ENCODE results near the gene ALPK3. TPM values are rescaled to one million over a fixed set of nuclear protein-coding genes. Genes with fewer than 3 reads are reported as not detected.

ALPK3 gene
- total RNA-seq, 1 donor from 2014 or later = 190 TPM

GRCh38 chr15:84883466-84883865 is 66.3 kb downstream of the ALPK3 start:
- no peak for DNase-seq (ENCODE audit: low spot score)
- intact Hi-C loops (cut with DNase I) = no loop called here

GRCh38 chr15:84883916-84884781 is 67.0 kb downstream of the ALPK3 start, which contains the start of gene SLC28A1:
SLC28A1 (plus strand) TSS chr15:84884662; CDS start chr15:84887761, 3,099 bp downstream.
- intact Hi-C loops (cut with DNase I) = no loop called here

GRCh38 chr15:84885801-84886200 is 68.6 kb downstream of the ALPK3 start:
- intact Hi-C loops (cut with DNase I) = no loop called here
- no peak for DNase-seq (ENCODE audit: low spot score)

More at GRCh38 chr15:84883916-84884781, 67.0 kb downstream of the ALPK3 start, which contains the start of gene SLC28A1:
- DNase-seq (ENCODE audit: low spot score) = no peak

DNA sequence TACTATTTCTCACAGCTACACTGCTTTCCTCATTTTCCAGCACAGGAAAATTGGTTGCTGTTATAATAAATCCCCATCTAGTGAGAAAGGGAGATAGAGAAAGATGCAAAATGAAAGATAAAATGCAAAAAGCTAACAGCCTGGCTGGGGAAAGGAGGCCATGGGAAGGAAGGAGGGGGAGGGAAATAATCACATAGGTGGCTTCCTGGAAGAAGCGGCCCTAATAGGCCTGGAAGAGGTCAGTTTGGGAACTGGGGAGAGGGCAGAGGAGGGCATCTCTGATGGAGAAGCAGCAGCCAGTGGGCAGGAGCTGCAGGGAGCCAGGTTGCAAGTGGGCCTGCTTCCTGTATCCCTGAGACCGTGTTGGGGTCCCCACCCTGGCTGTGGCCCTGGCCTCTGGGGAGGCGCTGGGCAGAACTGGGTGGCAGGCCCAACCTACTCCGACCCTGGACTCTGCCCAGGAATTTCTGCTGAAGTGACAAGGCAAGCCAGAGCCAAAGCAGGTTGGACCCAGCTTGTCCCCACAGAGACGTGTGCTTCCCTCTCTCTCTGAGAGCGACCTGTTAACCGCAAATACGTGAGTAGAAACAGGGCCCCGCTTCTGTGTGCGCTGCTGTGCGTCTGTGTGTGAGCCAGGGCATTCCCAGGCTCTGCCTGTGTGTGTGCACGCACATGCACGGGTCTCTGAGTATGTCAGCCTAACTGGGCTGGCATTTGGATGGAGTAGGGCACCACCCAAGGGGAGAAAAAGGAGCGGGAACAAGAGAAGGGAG is 69.2 kb downstream of the ALPK3 start:
- intact Hi-C loops (cut with DNase I) = no loop called here

DNA sequence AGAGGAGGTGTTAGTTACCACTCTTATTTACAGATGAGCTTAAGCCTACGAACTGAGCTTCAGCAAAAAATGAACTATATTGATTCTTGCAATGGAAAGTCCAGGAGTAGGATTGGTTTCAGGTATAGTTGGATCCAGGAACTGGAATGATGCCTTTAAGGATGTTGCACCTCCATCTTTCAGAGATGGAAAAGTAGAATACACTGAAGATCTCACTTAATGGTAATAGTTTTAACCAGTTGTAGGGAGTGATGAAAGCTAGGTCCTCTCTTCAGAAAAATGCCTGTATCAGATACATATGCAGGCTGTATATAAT is 69.8 kb downstream of the ALPK3 start:
- no peak for DNase-seq (ENCODE audit: low spot score)
- intact Hi-C loops (cut with DNase I) = no loop called here

More for the DNA sequence above, 69.2 kb downstream of the ALPK3 start:
- no peak for DNase-seq (ENCODE audit: low spot score)

- no peak for DNase-seq (ENCODE audit: low spot score)
- intact Hi-C loops (cut with DNase I) = no loop called here
These were observed 70.8 kb downstream of the ALPK3 start for GRCh38 chr15:84887938-84888337.

DNA sequence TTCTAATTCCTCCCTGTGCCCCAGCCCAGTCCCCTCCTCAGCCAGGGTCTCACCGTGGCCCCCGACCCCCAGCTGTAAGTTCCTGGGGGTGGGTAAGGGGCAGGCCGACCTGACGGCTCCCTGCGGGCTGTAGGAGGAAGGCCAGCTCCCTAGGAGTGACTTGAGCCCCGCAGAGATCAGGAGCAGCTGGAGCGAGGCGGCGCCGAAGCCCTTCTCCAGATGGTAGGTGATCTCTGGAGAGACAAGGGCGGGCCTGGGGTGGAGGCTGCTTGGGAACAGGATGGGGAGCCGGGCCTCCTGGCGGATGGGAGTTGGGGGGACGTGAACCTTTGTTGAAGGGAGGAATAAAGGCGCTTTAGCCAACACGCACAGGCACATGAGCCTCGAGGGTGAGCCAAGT is 71.5 kb downstream of the ALPK3 start:
- DNase-seq (ENCODE audit: low spot score) = no peak
- intact Hi-C loops (cut with DNase I) = no loop called here

DNA sequence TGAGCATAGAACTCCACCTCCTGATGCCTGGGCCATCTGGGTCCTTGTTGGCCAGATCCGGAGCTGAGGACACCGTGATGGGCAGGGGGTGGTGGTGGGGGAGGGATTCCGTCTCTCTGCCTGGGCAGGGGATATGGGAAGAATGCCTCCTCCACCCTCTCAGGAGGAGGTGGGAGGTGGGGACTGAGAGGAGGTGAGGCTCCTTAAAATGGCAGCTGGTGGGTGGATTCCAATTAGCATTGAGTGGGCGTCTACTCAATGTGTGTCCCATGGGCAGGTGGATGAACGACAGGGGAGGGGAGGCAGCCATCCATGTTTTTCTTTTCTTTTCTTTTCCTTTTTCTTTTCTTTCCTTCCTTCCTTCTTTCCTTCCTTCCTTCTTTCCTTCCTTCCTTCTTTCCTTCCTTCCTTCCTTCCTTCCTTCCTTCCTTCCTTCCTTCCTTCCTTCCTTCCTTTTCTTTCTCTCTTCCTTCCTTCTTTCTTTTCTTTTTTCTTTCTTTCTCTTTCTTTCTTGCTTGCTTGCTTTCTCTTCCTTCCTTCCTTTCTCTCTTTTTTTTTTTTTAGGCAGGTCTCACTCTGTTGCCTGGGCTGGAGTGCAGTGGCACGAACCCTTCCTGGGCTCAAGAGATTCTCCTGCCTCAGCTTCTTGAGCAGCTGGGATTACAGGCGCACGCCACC is 72.3 kb downstream of the ALPK3 start:
- intact Hi-C loops (cut with DNase I) = no loop called here

GRCh38 chr15:84889991-84890669 is 73.0 kb downstream of the ALPK3 start:
- intact Hi-C loops (cut with DNase I) = no loop called here
- DNase-seq (ENCODE audit: low spot score) = no peak

More for the DNA sequence above, 72.3 kb downstream of the ALPK3 start:
- no peak for DNase-seq (ENCODE audit: low spot score)

- intact Hi-C loops (cut with DNase I) = no loop called here
- no peak for DNase-seq (ENCODE audit: low spot score)
These were observed 73.6 kb downstream of the ALPK3 start for GRCh38 chr15:84890670-84891162.

DNA sequence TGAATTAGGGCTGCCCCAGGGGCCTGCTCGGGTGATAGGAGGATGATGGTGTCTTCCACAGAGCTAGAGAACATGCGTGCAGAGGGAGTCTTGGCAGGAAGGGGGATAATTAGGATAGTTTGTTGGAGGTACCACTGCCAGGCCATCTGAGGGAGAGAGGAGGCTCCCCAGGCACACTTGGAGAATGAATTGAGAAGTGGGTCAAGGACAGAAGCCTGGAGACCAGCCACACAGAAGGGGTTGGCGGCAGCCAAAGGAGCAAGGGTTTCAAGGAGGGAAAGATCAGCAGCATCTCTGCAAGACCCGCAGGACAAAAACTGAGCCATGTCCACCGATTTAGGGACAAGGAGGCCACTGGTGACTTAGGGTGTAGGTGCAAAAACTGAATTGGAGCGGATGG is 74.2 kb downstream of the ALPK3 start:
- intact Hi-C loops (cut with DNase I) = no loop called here
- no peak for DNase-seq (ENCODE audit: low spot score)

- no peak for DNase-seq (ENCODE audit: low spot score)
- intact Hi-C loops (cut with DNase I) = no loop called here
These were observed 75.7 kb downstream of the ALPK3 start for GRCh38 chr15:84892786-84893307.

GRCh38 chr15:84893607-84894006 is 76.5 kb downstream of the ALPK3 start:
- no peak for DNase-seq (ENCODE audit: low spot score)
- intact Hi-C loops (cut with DNase I) = no loop called here

DNA sequence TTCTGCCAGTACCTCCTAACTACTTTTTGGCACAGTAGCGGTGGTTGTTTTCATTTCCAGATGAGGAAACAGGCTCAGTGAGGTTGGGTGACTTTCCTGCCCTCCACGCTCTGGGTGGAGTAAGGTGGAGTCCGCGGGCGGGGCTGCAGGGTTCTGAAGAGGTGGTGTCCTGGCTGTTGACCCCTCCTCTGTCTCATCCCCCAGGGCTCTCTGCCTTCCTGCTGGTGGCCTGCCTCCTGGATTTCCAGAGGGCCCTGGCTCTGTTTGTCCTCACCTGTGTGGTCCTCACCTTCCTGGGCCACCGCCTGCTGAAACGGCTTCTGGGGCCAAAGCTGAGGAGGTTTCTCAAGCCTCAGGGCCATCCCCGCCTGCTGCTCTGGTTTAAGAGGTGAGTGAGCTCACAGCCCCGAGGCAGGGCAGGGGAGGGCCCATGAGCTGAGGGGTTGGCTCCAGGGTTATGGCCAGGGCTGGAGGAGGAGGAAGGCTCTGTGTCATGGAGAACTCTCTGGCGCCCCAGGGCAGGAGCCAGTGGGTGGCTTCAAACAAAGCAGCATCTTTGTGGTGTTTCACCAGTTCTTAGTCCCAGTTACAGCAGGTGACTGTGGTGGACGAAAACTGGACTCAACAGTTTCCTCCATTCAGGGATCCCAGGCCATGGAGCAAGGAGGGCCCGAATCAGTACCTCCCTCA is 77.7 kb downstream of the ALPK3 start:
- intact Hi-C loops (cut with DNase I) = no loop called here
- no peak for DNase-seq (ENCODE audit: low spot score)

GRCh38 chr15:84898761-84899160 is 81.6 kb downstream of the ALPK3 start:
- no peak for DNase-seq (ENCODE audit: low spot score)
- intact Hi-C loops (cut with DNase I) = no loop called here

DNA sequence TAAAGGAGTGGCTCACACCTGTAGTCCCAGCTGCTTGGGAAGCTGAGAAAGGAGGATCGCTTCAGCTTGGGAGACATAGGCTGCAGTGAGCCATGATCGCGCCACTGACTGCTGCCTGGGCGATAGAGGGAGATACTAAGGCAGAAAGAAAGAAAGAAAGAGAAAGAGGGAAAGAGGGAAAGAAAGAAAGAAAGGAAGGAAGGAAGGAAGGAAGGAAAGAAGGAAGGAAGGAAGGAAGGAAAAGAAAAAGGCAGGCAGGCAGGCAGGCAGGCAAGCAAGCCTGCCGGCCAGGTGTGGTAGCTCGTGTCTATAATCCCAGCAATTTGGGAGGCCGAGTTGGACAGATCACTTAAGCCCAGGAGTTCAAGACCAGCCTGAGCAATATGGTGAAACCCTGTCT is 82.6 kb downstream of the ALPK3 start:
- intact Hi-C loops (cut with DNase I) = no loop called here
- no peak for DNase-seq (ENCODE audit: low spot score)

GRCh38 chr15:84901540-84901939 is 84.4 kb downstream of the ALPK3 start:
- intact Hi-C loops (cut with DNase I) = no loop called here
- no peak for DNase-seq (ENCODE audit: low spot score)

DNA sequence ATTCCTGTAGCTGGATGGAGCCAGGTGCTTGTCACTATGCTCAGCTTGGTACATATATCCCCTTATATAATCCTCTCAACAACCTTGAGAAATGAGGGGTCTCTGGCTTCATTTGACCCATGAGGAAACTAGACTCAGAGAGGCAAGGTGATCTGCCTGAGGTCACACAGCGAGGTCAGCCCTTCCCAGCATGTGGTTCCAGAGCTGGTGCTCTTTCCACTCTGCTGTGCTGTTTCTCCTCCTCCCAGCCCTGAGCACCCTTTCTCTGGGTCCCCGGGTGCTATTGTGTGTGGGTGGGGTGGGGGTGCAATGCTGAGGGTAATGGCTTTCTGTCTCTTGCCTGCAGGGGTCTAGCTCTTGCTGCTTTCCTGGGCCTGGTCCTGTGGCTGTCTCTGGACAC is 86.6 kb downstream of the ALPK3 start:
- no peak for DNase-seq (ENCODE audit: low spot score)
- intact Hi-C loops (cut with DNase I) = no loop called here

GRCh38 chr15:84904419-84904818 is 87.3 kb downstream of the ALPK3 start:
- intact Hi-C loops (cut with DNase I) = no loop called here
- no peak for DNase-seq (ENCODE audit: low spot score)

Data from cardiac septum (tissue), 1 donor.